GM21723 (cell line): Measurements from ENCODE around the gene SH3PXD2A.

ENCODE experiments used
- ATAC-seq: cut with Tn5 transposase; IDR thresholded peaks from one replicate; pipeline ENCODE4 v1.9.1; 2021; ENCODE audit warnings: mild to moderate bottlenecking, moderate library complexity; ENCODE audit not compliant: unreplicated experiment

Gene SH3PXD2A

GRCh38 chr10:103592186-103593021 lies 263.0 kb downstream of the SH3PXD2A start:
- peak; percentile 72 for ATAC-seq

- ATAC-seq = no peak
Measured at GRCh38 chr10:103590744-103591291, 264.6 kb downstream of the SH3PXD2A start.

GRCh38 chr10:103590060-103590459 lies 265.3 kb downstream of the SH3PXD2A start:
- ATAC-seq = no peak

- no peak for ATAC-seq
Measured at GRCh38 chr10:103589074-103589630, 266.2 kb downstream of the SH3PXD2A start.

GRCh38 chr10:103587073-103587472 lies 268.3 kb downstream of the SH3PXD2A start:
- ATAC-seq = no peak

GRCh38 chr10:103585011-103585405 lies 270.4 kb downstream of the SH3PXD2A start:
- no peak for ATAC-seq

- no peak for ATAC-seq
Measured at GRCh38 chr10:103584216-103585010, 271.0 kb downstream of the SH3PXD2A start.

- ATAC-seq = no peak
Measured at GRCh38 chr10:103583871-103584215, 271.5 kb downstream of the SH3PXD2A start.

- ATAC-seq = no peak
Measured at GRCh38 chr10:103582331-103583123, 272.8 kb downstream of the SH3PXD2A start.

- no peak for ATAC-seq
Measured at GRCh38 chr10:103581499-103581898, 273.9 kb downstream of the SH3PXD2A start.

GRCh38 chr10:103580430-103580829 lies 274.9 kb downstream of the SH3PXD2A start:
- ATAC-seq = no peak

GRCh38 chr10:103580011-103580410 lies 275.4 kb downstream of the SH3PXD2A start:
- ATAC-seq = no peak

- ATAC-seq = no peak
Measured at GRCh38 chr10:103578782-103579382, 276.5 kb downstream of the SH3PXD2A start.

- no peak for ATAC-seq
Measured at GRCh38 chr10:103576862-103577261, 278.5 kb downstream of the SH3PXD2A start.

- ATAC-seq = no peak
Measured at GRCh38 chr10:103576076-103576471, 279.3 kb downstream of the SH3PXD2A start.

- ATAC-seq = no peak
Measured at GRCh38 chr10:103575416-103576075, 279.8 kb downstream of the SH3PXD2A start.

GRCh38 chr10:103574097-103575061 lies 281.0 kb downstream of the SH3PXD2A start:
- ATAC-seq = no peak

- ATAC-seq = no peak
Measured at GRCh38 chr10:103573205-103573487, 282.2 kb downstream of the SH3PXD2A start.
